Skin epidermis (tissue), 12 donors: Measurements from ENCODE around the gene CSMD2.
A peak's percentile ranks its signal among the peaks of the same experiment; 100 is the strongest.

Experiments used
- H3K27ac ChIP-seq, 21 experiments: fragments of 200-600 bp; sonication (generic) in 11 of 21; one replicate each; pipeline ENCODE4 v1.5.0; 2020; ENCODE audit warnings: mild to moderate bottlenecking in 3 of 21, inconsistent platforms in 2 of 21, moderate library complexity in 2 of 21
- H3K4me3 ChIP-seq, 7 experiments: fragments of 200-600 bp; sonication (generic) in 2 of 7; one replicate each; pipeline ENCODE4 v1.5.0; 2020; ENCODE audit warnings: inconsistent platforms in 2 of 7, mild to moderate bottlenecking in 2 of 7, moderate library complexity in 1 of 7

CSMD2 gene

GRCh38 chr1:33508151-33508550 lies 656.9 kb downstream of the CSMD2 start:
- no peak overlapping the region for H3K27ac ChIP-seq
- H3K4me3 ChIP-seq, result no peak overlapping the region

GRCh38 chr1:33507661-33508060 lies 657.4 kb downstream of the CSMD2 start:
- no peak overlapping the region for H3K4me3 ChIP-seq
- no peak overlapping the region for H3K27ac ChIP-seq

GRCh38 chr1:33503506-33503905 lies 661.5 kb downstream of the CSMD2 start:
- Histone ChIP-seq H3K4me3 (no peak overlapping the region), H3K27ac (no peak overlapping the region)

- Histone ChIP-seq H3K4me3 (no peak overlapping the region), H3K27ac (no peak overlapping the region)
Observed at GRCh38 chr1:33502726-33503125, 662.3 kb downstream of the CSMD2 start.

GRCh38 chr1:33501774-33502173 lies 663.3 kb downstream of the CSMD2 start:
- Histone ChIP-seq H3K4me3 (no peak overlapping the region), H3K27ac (no peak overlapping the region)

GRCh38 chr1:33501309-33501708 lies 663.7 kb downstream of the CSMD2 start:
- Histone ChIP-seq H3K27ac (no peak overlapping the region), H3K4me3 (no peak overlapping the region)

GRCh38 chr1:33500547-33500946 lies 664.5 kb downstream of the CSMD2 start:
- no peak overlapping the region for H3K4me3 ChIP-seq
- H3K27ac ChIP-seq, result no peak overlapping the region

GRCh38 chr1:33497410-33497809 lies 667.6 kb downstream of the CSMD2 start:
- Histone ChIP-seq H3K27ac (no peak overlapping the region), H3K4me3 (no peak overlapping the region)

- no peak overlapping the region for H3K27ac ChIP-seq
- no peak overlapping the region for H3K4me3 ChIP-seq
Observed at GRCh38 chr1:33494929-33495328, 670.1 kb downstream of the CSMD2 start.

GRCh38 chr1:33488624-33489023 lies 676.4 kb downstream of the CSMD2 start:
- H3K27ac ChIP-seq, result no peak overlapping the region
- no peak overlapping the region for H3K4me3 ChIP-seq

GRCh38 chr1:33482412-33482811 lies 682.6 kb downstream of the CSMD2 start:
- Histone ChIP-seq H3K27ac (no peak overlapping the region), H3K4me3 (no peak overlapping the region)

GRCh38 chr1:33477451-33477850 lies 687.6 kb downstream of the CSMD2 start:
- H3K27ac ChIP-seq, result no peak overlapping the region
- H3K4me3 ChIP-seq, result no peak overlapping the region

- Histone ChIP-seq H3K27ac (no peak overlapping the region), H3K4me3 (no peak overlapping the region)
Observed at GRCh38 chr1:33473900-33474299, 691.1 kb downstream of the CSMD2 start.

GRCh38 chr1:33472269-33472980 lies 692.6 kb downstream of the CSMD2 start, which contains the start of gene ZSCAN20:
Gene ZSCAN20, plus strand, starts transcription at chr1:33472645. Its CDS starts 6,644 bp downstream, at chr1:33479289.
- peak within 1 kb of the TSS; percentile 37 to 58 (median 51) for H3K4me3 ChIP-seq
- H3K27ac ChIP-seq, result peak within 1 kb of the TSS in 20 of 21 experiments; percentile 39 to 82 (median 71)

GRCh38 chr1:33471416-33471815 lies 693.6 kb downstream of the CSMD2 start:
- H3K27ac ChIP-seq, result peak overlapping the region in 7 of 21 experiments; percentile 23 to 82 (median 71)
- H3K4me3 ChIP-seq, result no peak overlapping the region

- peak overlapping the region in 3 of 21 experiments; percentile 2 to 57 (median 16) for H3K27ac ChIP-seq
- H3K4me3 ChIP-seq, result no peak overlapping the region
Observed at GRCh38 chr1:33470495-33471012, 694.5 kb downstream of the CSMD2 start.

GRCh38 chr1:33469691-33470090 lies 695.3 kb downstream of the CSMD2 start:
- Histone ChIP-seq H3K27ac (peak overlapping the region in 2 of 21 experiments; percentile 11 to 16), H3K4me3 (no peak overlapping the region)

GRCh38 chr1:33468967-33469366 lies 696.1 kb downstream of the CSMD2 start:
- H3K4me3 ChIP-seq, result no peak overlapping the region
- peak overlapping the region in 1 of 21 experiments; percentile 34 for H3K27ac ChIP-seq

GRCh38 chr1:33468531-33468930 lies 696.5 kb downstream of the CSMD2 start:
- H3K27ac ChIP-seq, result peak overlapping the region in 1 of 21 experiments; percentile 34
- no peak overlapping the region for H3K4me3 ChIP-seq

GRCh38 chr1:33468011-33468410 lies 697.0 kb downstream of the CSMD2 start:
- Histone ChIP-seq H3K4me3 (no peak overlapping the region), H3K27ac (no peak overlapping the region)

GRCh38 chr1:33466159-33466558 lies 698.9 kb downstream of the CSMD2 start:
- no peak overlapping the region for H3K27ac ChIP-seq

More at GRCh38 chr1:33466159-33466558, 698.9 kb downstream of the CSMD2 start:
- no peak overlapping the region for H3K4me3 ChIP-seq
